ENCODE data around the gene NTSR2.

DNA sequence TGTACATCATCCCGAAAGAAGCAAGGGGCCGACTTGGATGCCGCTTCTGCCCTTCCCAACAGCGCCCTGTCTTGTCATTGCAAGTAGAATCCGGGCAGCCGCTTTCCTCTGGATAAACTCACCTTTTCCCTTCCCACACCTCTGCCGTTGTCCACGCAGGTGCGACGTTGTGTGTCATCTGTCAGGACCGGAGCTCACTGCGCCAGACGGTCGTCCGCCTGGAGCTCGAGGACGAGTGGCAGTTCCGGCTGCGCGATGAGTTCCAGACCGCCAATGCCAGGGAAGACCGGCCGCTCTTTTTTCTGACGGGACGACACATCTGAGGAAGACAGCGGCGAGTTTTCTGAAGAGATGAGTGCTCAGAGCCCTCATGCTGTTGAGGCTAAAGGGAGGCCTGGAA, 29.9 kb downstream of the NTSR2 start:
- TF ChIP-seq, protein P1, sequence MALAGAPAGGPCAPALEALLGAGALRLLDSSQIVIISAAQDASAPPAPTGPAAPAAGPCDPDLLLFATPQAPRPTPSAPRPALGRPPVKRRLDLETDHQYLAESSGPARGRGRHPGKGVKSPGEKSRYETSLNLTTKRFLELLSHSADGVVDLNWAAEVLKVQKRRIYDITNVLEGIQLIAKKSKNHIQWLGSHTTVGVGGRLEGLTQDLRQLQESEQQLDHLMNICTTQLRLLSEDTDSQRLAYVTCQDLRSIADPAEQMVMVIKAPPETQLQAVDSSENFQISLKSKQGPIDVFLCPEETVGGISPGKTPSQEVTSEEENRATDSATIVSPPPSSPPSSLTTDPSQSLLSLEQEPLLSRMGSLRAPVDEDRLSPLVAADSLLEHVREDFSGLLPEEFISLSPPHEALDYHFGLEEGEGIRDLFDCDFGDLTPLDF (CRISPR knock-in tag; IDR thresholded peaks at IDR 0.05), result no peak
- TF ChIP-seq GABPB1 (CRISPR knock-in tag; IDR thresholded peaks at IDR 0.05) (no peak), ELF4 (CRISPR knock-in tag; IDR thresholded peaks at IDR 0.05; ENCODE audit: low read depth) (no peak), FOXK1 (CRISPR knock-in tag; IDR thresholded peaks at IDR 0.05) (no peak), JAZF1 (CRISPR knock-in tag; IDR thresholded peaks at IDR 0.05) (no peak)
- TF ChIP-seq, protein P2, sequence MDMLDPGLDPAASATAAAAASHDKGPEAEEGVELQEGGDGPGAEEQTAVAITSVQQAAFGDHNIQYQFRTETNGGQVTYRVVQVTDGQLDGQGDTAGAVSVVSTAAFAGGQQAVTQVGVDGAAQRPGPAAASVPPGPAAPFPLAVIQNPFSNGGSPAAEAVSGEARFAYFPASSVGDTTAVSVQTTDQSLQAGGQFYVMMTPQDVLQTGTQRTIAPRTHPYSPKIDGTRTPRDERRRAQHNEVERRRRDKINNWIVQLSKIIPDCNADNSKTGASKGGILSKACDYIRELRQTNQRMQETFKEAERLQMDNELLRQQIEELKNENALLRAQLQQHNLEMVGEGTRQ (CRISPR knock-in tag; IDR thresholded peaks at IDR 0.05), result no peak
- TF ChIP-seq, protein P3, sequence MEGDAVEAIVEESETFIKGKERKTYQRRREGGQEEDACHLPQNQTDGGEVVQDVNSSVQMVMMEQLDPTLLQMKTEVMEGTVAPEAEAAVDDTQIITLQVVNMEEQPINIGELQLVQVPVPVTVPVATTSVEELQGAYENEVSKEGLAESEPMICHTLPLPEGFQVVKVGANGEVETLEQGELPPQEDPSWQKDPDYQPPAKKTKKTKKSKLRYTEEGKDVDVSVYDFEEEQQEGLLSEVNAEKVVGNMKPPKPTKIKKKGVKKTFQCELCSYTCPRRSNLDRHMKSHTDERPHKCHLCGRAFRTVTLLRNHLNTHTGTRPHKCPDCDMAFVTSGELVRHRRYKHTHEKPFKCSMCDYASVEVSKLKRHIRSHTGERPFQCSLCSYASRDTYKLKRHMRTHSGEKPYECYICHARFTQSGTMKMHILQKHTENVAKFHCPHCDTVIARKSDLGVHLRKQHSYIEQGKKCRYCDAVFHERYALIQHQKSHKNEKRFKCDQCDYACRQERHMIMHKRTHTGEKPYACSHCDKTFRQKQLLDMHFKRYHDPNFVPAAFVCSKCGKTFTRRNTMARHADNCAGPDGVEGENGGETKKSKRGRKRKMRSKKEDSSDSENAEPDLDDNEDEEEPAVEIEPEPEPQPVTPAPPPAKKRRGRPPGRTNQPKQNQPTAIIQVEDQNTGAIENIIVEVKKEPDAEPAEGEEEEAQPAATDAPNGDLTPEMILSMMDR (IDR thresholded peaks at IDR 0.05), result no peak
- TF ChIP-seq, protein P4, sequence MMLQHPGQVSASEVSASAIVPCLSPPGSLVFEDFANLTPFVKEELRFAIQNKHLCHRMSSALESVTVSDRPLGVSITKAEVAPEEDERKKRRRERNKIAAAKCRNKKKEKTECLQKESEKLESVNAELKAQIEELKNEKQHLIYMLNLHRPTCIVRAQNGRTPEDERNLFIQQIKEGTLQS (CRISPR knock-in tag; conservative IDR thresholded peaks at IDR 0.05), result no peak
- TF ChIP-seq, protein P5, sequence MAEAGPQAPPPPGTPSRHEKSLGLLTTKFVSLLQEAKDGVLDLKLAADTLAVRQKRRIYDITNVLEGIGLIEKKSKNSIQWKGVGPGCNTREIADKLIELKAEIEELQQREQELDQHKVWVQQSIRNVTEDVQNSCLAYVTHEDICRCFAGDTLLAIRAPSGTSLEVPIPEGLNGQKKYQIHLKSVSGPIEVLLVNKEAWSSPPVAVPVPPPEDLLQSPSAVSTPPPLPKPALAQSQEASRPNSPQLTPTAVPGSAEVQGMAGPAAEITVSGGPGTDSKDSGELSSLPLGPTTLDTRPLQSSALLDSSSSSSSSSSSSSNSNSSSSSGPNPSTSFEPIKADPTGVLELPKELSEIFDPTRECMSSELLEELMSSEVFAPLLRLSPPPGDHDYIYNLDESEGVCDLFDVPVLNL (CRISPR knock-in tag; IDR thresholded peaks at IDR 0.05; ENCODE audit: borderline replicate concordance, low read depth), result no peak
- TF ChIP-seq, protein P6, sequence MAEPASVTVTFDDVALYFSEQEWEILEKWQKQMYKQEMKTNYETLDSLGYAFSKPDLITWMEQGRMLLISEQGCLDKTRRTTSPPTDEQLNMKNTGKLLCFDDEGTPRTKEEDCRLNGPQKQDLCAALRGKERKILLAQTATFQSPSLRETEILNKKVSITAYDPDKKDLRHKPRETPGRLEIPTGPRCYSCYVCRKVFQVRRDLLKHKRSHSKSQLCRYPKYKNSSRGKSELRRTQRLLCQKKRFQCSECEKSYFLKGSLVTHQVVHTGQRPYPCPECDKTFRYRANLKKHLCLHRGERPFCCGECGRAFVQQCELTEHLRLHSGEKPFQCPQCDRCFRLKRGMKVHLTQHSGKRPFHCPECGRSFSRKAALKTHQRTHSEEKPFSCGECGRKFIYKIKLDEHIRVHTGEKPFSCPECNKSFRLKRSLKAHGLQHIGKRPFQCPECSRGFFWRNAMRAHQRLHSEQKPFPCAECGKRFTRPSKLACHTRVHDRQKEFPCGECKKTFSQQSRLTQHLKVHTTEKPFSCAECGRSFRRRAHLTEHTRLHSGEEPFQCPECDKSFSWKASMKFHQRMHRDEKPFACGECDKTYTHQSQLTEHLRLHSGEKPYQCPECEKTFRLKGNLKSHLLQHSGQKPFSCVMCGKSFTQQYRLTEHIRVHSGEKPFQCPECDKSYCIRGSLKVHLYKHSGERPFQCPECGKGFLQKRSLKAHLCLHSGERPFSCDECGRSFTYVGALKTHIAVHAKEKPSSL (CRISPR knock-in tag; conservative IDR thresholded peaks at IDR 0.05), result no peak

All from WTC11 (cell line).